Astrocyte of the cerebellum (primary cell): ENCODE results near the gene LRRTM4.
"Not testable (repeated sequence)": the region's sequence is repeated elsewhere in the genome, so short reads cannot be mapped to it uniquely, and the experiment has no call there.

Experiments used
- DNase-seq: peaks from one replicate; pipeline ENCODE4 v3.0.0-alpha.2; 2011; ENCODE audit warnings: low read depth
- H3K4me3 ChIP-seq: 2 replicates; pipeline ENCODE4 v1.5.1; 2011; ENCODE audit warnings: mild to moderate bottlenecking, low read depth, low read length, moderate library complexity
- in situ Hi-C: cut with HindIII; loops from 2 replicates; pipeline ENCODE4 v1.10.0; 2017; ENCODE audit warnings: low sequenced_read_pairs
- TF ChIP-seq, protein P1 (sequence below): IDR thresholded peaks from 2 replicates; pipeline ENCODE4 v1.5.1; 2012; ENCODE audit warnings: low read length, low read depth, moderate library complexity, mild to moderate bottlenecking; ENCODE audit errors: missing control alignments

Gene LRRTM4

DNA sequence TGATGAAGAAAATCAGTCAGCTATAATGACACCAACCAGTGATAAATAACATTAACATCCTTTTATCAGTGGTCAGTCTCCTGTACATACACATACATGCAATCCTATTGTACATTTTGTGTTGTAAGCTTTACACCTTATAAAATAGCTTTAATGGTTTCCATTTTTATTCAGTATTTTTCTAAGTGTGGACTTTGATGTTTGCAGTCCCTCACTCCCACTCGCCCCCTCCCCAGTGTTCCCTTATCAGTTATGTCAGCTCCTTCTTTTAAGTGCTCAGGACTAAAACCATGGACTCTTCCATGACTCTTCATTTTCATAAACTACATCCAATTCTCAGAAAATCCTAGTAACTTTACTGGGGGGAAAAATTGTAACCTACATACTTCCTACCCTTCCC, 713.0 kb downstream of the LRRTM4 start:
- DNase-seq = no peak
- in situ Hi-C loops = no loop called here
- TF ChIP-seq, protein P1, sequence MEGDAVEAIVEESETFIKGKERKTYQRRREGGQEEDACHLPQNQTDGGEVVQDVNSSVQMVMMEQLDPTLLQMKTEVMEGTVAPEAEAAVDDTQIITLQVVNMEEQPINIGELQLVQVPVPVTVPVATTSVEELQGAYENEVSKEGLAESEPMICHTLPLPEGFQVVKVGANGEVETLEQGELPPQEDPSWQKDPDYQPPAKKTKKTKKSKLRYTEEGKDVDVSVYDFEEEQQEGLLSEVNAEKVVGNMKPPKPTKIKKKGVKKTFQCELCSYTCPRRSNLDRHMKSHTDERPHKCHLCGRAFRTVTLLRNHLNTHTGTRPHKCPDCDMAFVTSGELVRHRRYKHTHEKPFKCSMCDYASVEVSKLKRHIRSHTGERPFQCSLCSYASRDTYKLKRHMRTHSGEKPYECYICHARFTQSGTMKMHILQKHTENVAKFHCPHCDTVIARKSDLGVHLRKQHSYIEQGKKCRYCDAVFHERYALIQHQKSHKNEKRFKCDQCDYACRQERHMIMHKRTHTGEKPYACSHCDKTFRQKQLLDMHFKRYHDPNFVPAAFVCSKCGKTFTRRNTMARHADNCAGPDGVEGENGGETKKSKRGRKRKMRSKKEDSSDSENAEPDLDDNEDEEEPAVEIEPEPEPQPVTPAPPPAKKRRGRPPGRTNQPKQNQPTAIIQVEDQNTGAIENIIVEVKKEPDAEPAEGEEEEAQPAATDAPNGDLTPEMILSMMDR = no peak
- H3K4me3 ChIP-seq = no peak overlapping the region

DNA sequence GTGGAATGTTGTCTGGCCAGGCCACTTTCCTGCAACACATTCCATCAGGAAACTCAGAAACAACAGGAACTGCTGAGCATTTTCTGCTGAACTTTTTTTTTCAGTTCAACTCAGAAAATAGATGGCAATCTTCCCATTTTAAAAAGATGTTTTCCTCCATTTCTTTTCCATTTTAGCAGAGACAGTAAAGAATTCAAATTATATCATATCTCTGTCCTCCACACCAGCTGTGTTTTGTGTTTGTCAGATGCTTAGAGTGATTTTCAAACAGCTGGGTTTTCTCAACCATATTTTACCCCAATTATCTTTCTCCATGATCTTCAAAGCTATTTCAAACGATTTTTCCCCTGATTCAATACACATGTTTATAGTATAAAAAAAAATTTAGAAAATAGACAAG, 713.4 kb downstream of the LRRTM4 start:
- TF ChIP-seq, protein P1 = no peak
- in situ Hi-C loops = no loop called here
- DNase-seq = no peak
- no peak overlapping the region for H3K4me3 ChIP-seq

DNA sequence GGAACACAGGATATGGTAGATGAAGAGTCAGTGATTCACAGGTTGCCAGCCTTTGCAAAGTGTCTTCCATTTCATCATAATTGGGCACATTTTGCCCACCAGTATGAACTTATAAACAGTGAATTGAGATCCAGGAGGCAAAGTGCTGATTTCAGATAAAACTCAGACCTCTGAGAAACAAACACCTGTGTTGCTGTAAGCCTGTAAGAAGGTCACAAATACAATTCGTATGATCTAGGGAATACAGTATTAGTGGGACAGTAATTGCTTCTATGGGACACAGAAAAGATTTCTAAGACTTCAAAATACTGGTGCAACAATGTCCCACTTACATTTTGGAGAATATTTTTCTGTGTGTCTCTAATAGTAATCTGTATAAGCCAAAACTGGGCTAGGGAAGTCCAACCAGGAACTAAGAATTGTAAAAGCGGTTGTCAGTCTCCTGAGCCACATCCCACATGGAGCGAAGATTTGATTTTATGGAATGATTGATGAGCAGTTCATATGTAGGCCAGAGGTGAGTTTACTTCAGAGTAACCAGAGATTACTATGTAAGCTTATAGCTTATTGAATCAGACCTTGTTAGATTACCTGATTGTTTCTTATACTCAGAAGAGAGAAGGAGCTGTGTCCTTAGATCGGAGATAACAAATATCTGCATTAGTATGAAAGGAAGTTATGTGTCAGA, 728.4 kb downstream of the LRRTM4 start:
- no peak for DNase-seq
- TF ChIP-seq, protein P1 = no peak
- in situ Hi-C loops = no loop called here
- no peak overlapping the region for H3K4me3 ChIP-seq

DNA sequence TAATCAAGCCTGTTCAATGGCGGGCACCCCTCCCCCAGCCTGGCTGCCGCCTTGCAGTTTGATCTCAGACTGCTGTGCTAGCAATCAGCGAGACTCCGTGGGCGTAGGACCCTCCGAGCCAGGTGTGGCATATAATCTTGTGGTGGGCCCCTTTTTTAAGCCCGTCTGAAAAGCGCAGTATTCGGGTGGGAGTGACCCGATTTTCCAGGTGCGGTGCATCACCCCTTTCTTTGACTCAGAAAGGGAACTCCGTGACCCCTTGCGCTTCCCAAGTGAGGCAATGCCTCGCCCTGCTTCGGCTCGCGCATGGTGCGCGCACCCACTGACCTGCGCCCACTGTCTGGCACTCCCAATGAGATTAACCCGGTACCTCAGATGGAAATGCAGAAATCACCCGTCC, 740.9 kb downstream of the LRRTM4 start:
- H3K4me3 ChIP-seq, DNase-seq, in situ Hi-C loops: not testable (repeated sequence)

DNA sequence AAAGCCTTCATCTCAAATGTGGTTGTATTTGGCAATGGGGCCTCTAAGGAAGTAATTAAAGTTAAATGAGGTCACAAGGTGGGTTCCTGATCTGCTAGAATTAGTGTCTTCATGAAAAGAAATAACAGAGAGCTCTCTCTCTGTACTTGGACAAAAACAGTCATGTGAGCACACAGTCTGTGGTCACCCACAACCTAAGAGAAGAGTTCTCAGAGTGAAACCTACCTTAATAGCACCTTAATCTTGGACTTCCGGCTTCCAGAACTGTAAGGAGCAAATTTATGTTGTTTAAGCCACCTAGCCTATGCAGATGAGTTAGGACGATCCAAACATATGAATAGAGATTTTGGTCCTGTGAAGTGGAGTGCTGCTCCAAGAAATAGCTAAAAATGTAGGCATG, 758.9 kb downstream of the LRRTM4 start:
- in situ Hi-C loops = no loop called here
- TF ChIP-seq, protein P1 = no peak
- no peak overlapping the region for H3K4me3 ChIP-seq
- no peak for DNase-seq

DNA sequence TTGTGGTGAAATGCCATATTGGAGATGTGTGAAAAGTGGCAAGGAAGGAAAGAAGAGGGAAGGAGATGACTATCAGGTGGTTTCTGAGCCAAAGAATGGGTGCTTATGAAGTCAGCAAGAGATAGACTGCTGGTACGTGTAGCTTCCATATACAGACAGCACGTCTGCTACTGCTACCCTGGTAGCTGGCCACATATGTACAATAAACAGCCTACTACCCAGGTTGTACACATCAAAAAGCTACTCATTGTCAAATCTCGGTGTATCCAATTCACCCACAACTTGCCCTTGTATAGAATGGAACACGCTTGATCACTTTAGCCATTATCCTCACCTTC, 761.8 kb downstream of the LRRTM4 start:
- TF ChIP-seq, protein P1 = no peak

DNA sequence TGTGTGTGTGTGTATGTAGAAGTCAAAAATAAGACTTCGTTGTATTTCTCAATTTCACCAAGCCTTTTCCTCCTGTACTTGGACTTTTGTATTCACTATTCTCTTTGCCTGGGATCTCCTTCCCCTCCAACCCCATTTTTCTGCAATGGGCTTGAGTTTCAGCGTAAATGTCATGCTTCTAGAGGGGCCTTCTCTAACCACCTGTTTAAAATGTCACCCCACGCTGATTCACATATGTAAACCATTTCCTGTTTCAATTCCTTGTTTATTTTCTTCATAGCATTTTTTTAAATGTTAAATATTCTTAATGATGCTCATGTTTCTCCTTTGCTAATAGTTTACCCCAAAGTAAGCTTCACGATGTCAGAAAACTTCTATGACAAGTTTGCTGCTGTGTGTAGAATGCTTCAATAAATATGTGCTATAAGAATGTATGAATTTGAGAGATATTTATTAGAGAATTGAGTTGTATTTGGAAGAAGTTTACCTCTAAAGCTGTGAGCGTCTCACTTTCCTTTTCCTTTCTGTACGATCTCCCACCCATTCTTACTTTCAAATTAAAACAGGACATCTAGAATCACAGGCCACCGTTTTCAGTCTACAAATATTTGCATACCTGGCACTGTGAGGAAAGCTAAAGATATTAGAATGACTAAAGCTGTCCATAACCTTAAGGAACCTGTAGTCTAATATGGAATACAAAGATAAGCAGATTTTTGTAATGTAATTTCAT, 762.4 kb downstream of the LRRTM4 start:
- TF ChIP-seq, protein P1 = no peak
- DNase-seq = no peak
- in situ Hi-C loops = no loop called here
- no peak overlapping the region for H3K4me3 ChIP-seq

More for the DNA sequence above, 761.8 kb downstream of the LRRTM4 start:
- in situ Hi-C loops = no loop called here
- no peak overlapping the region for H3K4me3 ChIP-seq
- DNase-seq = no peak
